ENCODE data around the gene GPR152.
A peak's percentile ranks its signal among the peaks of the same experiment; 100 is the strongest.

The GPR152 gene

DNA sequence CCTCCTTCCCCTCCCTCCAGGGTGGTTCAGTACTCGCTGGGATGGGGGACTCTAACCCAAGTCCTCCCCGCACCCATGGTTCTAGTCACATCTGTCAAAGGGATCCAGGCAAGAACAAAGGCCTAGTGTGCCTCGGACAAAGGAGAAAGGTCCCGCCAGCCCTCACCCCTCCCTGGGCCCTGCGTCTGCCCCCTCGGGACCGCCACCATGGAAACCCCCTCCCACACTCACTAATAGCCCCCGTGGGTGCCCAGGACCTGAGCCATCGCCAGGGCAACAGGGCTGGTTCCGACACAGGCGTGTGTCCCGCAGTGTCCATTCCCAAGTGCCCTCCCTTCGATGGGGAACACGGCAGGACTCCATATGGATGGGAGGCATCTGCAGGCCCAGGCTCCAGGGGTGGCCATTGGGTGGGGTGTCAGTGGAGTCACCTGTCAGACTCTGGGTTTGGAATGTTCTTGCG, 42.1 kb downstream of the GPR152 start:
- Histone ChIP-seq H3K36me3 (ENCODE audit: insufficient read depth, low read length) (peaks cover 22% of the 10 kb centered on the region; the same call in 1 of the 2 replicates), H3K79me2 (ENCODE audit: insufficient read depth, low read length) (no peaks in the 10 kb centered on the region), H3K27ac (ENCODE audit: low read depth, low read length, poor library complexity, severe bottlenecking) (peak overlapping the region; percentile 93), H3K9me3 (ENCODE audit: low read length) (no peaks in the 10 kb centered on the region), H4K20me1 (ENCODE audit: insufficient read depth, low read length) (no peaks in the 10 kb centered on the region), H3K9me2 (ENCODE audit: low read depth, low read length) (no peaks in the 10 kb centered on the region), H3F3A (ENCODE audit: insufficient read depth, low read length) (no peaks in the 10 kb centered on the region), H2AFZ (ENCODE audit: low read length) (no peak overlapping the region), H3K4me2 (ENCODE audit: low read length) (no peak overlapping the region; the same call in 1 of the 2 replicates), H3K4me1 (ENCODE audit: insufficient read depth, low read length, severe bottlenecking) (peaks cover 74% of the 10 kb centered on the region), H3K27me3 (ENCODE audit: insufficient read depth, low read length) (peaks cover 3% of the 10 kb centered on the region; the same call in 1 of the 2 replicates), H3K9ac (ENCODE audit: low read length) (no peak overlapping the region), H3K4me3 (ENCODE audit: low read depth, low read length, poor library complexity, severe bottlenecking) (no peak overlapping the region)
- no peak for TF ChIP-seq EZH2 (IDR thresholded peaks at IDR 0.05; ENCODE audit: borderline replicate concordance, low read length)
- TF ChIP-seq CTCF (IDR thresholded peaks at IDR 0.05; ENCODE audit: low read length), result no peak

DNA sequence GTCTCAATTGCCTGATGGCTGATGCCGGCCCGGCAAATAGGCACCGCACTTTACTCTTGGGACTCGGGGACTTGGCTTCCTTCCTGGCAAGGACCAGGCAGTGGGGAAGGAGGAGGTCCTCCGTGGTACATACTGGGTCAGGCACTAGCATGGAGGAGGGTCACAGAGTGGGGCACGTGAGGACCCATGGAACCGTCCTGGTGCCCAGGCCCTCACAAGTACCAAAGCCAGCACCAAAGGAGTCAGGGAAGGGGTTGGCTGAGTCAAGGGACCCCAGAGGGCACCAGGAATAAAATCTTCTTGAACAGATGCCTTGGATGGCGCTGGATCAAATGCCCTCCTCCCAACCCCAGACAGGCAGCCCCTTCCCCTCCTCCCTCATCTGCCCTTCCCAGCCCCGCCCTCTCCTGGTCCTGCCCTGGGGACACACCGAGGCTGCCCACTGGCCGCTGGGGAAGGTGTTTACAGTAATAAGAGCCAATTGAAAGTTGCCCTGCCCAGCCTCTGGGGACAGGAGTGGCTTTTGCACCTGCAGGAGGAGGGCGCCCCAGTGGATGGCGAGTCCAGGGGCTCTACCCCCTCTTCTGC, 42.7 kb downstream of the GPR152 start:
- Histone ChIP-seq H3K27me3 (ENCODE audit: insufficient read depth, low read length) (peaks cover 1% of the 10 kb centered on the region; the same call in 1 of the 2 replicates), H4K20me1 (ENCODE audit: insufficient read depth, low read length) (no peaks in the 10 kb centered on the region), H2AFZ (ENCODE audit: low read length) (no peak overlapping the region), H3K27ac (ENCODE audit: low read depth, low read length, poor library complexity, severe bottlenecking) (peak overlapping the region; percentile 93), H3K4me2 (ENCODE audit: low read length) (peak overlapping the region; percentile 89), H3K9me2 (ENCODE audit: low read depth, low read length) (no peaks in the 10 kb centered on the region), H3F3A (ENCODE audit: insufficient read depth, low read length) (no peaks in the 10 kb centered on the region), H3K4me1 (ENCODE audit: insufficient read depth, low read length, severe bottlenecking) (peaks cover 74% of the 10 kb centered on the region), H3K36me3 (ENCODE audit: insufficient read depth, low read length) (peaks cover 22% of the 10 kb centered on the region; the same call in 1 of the 2 replicates), H3K4me3 (ENCODE audit: low read depth, low read length, poor library complexity, severe bottlenecking) (peak overlapping the region; percentile 30), H3K9me3 (ENCODE audit: low read length) (no peaks in the 10 kb centered on the region), H3K79me2 (ENCODE audit: insufficient read depth, low read length) (no peaks in the 10 kb centered on the region), H3K9ac (ENCODE audit: low read length) (peak overlapping the region; percentile 94)
- TF ChIP-seq EZH2 (IDR thresholded peaks at IDR 0.05; ENCODE audit: borderline replicate concordance, low read length), result no peak
- TF ChIP-seq CTCF (IDR thresholded peaks at IDR 0.05; ENCODE audit: low read length), result no peak

GRCh38 chr11:67409261-67409666, 43.3 kb downstream of the GPR152 start:
- Histone ChIP-seq H3K9me2 (ENCODE audit: low read depth, low read length) (no peaks in the 10 kb centered on the region), H3K9me3 (ENCODE audit: low read length) (no peaks in the 10 kb centered on the region), H3K27me3 (ENCODE audit: insufficient read depth, low read length) (no peaks in the 10 kb centered on the region), H2AFZ (ENCODE audit: low read length) (no peak overlapping the region), H3K79me2 (ENCODE audit: insufficient read depth, low read length) (no peaks in the 10 kb centered on the region), H3K27ac (ENCODE audit: low read depth, low read length, poor library complexity, severe bottlenecking) (peak overlapping the region; percentile 93), H3K4me3 (ENCODE audit: low read depth, low read length, poor library complexity, severe bottlenecking) (peak overlapping the region; percentile 30), H4K20me1 (ENCODE audit: insufficient read depth, low read length) (no peaks in the 10 kb centered on the region), H3K9ac (ENCODE audit: low read length) (peak overlapping the region; percentile 94), H3F3A (ENCODE audit: insufficient read depth, low read length) (no peaks in the 10 kb centered on the region), H3K4me2 (ENCODE audit: low read length) (peak overlapping the region; percentile 89), H3K36me3 (ENCODE audit: insufficient read depth, low read length) (peaks cover 22% of the 10 kb centered on the region; the same call in 1 of the 2 replicates), H3K4me1 (ENCODE audit: insufficient read depth, low read length, severe bottlenecking) (peaks cover 80% of the 10 kb centered on the region)
- no peak for TF ChIP-seq EZH2 (IDR thresholded peaks at IDR 0.05; ENCODE audit: borderline replicate concordance, low read length)
- no peak for TF ChIP-seq CTCF (IDR thresholded peaks at IDR 0.05; ENCODE audit: low read length)

Measured in OCI-LY1 (cell line).